Endothelial cell of umbilical vein (primary cell): ENCODE measurements around the gene VWA8. TPM values are rescaled to one million over a fixed set of nuclear protein-coding genes. Genes with fewer than 3 reads are reported as not detected.

Experiments used
- BruUV-seq: library from RNA; stranded (reverse); fragments of 400-500 nt; replicated peaks from 2 replicates; lab custom pipeline; 2021; lab: Mats Ljungman, UMichigan
- CTCF ChIA-PET: fragments of 300-600, 350-600 bp; sonication (Branson Sonifier 250); formaldehyde crosslinking; loops from one replicate; lab custom pipeline; 2021; ENCODE audit warnings: antibody characterized with exemption, inconsistent platforms; lab: Charles Lee
- POLR2A ChIA-PET: fragments of 300-600, 350-600 bp; sonication (Branson Sonifier 250); formaldehyde crosslinking; loops from one replicate; lab custom pipeline; 2021; ENCODE audit warnings: antibody characterized with exemption, inconsistent platforms; lab: Charles Lee
- DNase-seq: peaks from one replicate; pipeline ENCODE4 v3.0.0-alpha.2; 2011; ENCODE audit warnings: low read depth, low spot score
- FAIRE-seq: peaks from 2 replicates; lab custom pipeline; 2011; peaks lifted over from hg19 to GRCh38; lab: Jason Lieb, UNC
- H2AFZ ChIP-seq: 2 replicates; pipeline ENCODE4 v1.6.0; 2012; ENCODE audit warnings: low read depth, low read length, control low read depth, inconsistent platforms
- H3K27ac ChIP-seq: 2 replicates; pipeline ENCODE4 v1.5.1; 2011; ENCODE audit warnings: low read depth, mild to moderate bottlenecking, control low read depth, low read length, moderate library complexity; ENCODE audit not compliant: insufficient read depth
- H3K27me3 ChIP-seq, 2 experiments: 2 replicates each; pipeline versions ENCODE4 v1.6.0 to v1.6.1; 2011; ENCODE audit warnings: low read length in 2 of 2, mixed read lengths in 1 of 2; ENCODE audit not compliant: control insufficient read depth in 2 of 2, insufficient read depth in 2 of 2
- H3K36me3 ChIP-seq, 2 experiments: 2 replicates in 1 of 2; 3 replicates in 1 of 2; pipeline ENCODE4 v1.5.1; 2011; ENCODE audit warnings: low read length in 2 of 2, mild to moderate bottlenecking in 1 of 2, moderate library complexity in 1 of 2; ENCODE audit not compliant: control insufficient read depth in 2 of 2, insufficient read depth in 2 of 2; ENCODE audit errors: extremely low read depth in 1 of 2
- H3K4me1 ChIP-seq: 3 replicates; pipeline ENCODE4 v1.5.1; 2011; ENCODE audit warnings: mild to moderate bottlenecking, low read length; ENCODE audit not compliant: control insufficient read depth, insufficient read depth; ENCODE audit errors: extremely low read depth
- H3K4me2 ChIP-seq: 2 replicates; pipeline ENCODE4 v1.6.1; 2011; ENCODE audit warnings: low read length, control low read depth, mixed read lengths; ENCODE audit not compliant: insufficient read depth
- H3K4me3 ChIP-seq, 3 experiments: fragments of 200-600 bp in 1 of 3; sonication (generic), shearing (Covaris generic) in 1 of 3; replicated peaks in 1 of 3; 2 replicates each; pipeline ENCODE4 v1.5.1; 2011 to 2016; ENCODE audit warnings: control low read depth in 3 of 3, low read length in 3 of 3, mild to moderate bottlenecking in 2 of 3, inconsistent platforms in 1 of 3, low read depth in 1 of 3, moderate library complexity in 1 of 3; ENCODE audit not compliant: insufficient read depth in 1 of 3
- H3K79me2 ChIP-seq: 2 replicates; pipeline ENCODE4 v1.6.0; 2012; ENCODE audit warnings: low read length, inconsistent platforms; ENCODE audit not compliant: control insufficient read depth, insufficient read depth
- H3K9ac ChIP-seq: replicated peaks from 2 replicates; pipeline ENCODE3; 2011; ENCODE audit warnings: low read length, control low read depth; ENCODE audit not compliant: insufficient read depth; ENCODE audit errors: extremely low read depth
- H3K9me1 ChIP-seq: replicated peaks from 3 replicates; pipeline ENCODE4 v1.6.0; 2011; ENCODE audit warnings: mild to moderate bottlenecking, low read length; ENCODE audit not compliant: control insufficient read depth, insufficient read depth; ENCODE audit errors: extremely low read depth
- H3K9me3 ChIP-seq: replicated peaks from 2 replicates; pipeline ENCODE4 v1.5.1; 2012; ENCODE audit warnings: low read length, inconsistent platforms; ENCODE audit not compliant: control insufficient read depth, insufficient read depth
- H4K20me1 ChIP-seq: replicated peaks from 2 replicates; pipeline ENCODE3; 2011; ENCODE audit warnings: mild to moderate bottlenecking, low read length; ENCODE audit not compliant: control insufficient read depth, insufficient read depth; ENCODE audit errors: extremely low read depth
- CTCF ChIP-seq, 2 donors: IDR thresholded peaks; 1 replicate in 1 of 2; 2 replicates in 1 of 2; pipeline ENCODE4 v1.5.1; 2011; ENCODE audit warnings: low read length in 2 of 2, mild to moderate bottlenecking in 2 of 2, moderate library complexity in 2 of 2, control low read depth in 1 of 2, inconsistent platforms in 1 of 2, low read depth in 1 of 2; ENCODE audit not compliant: insufficient read depth in 1 of 2; ENCODE audit errors: extremely low read depth in 1 of 2
- EZH2 ChIP-seq: IDR thresholded peaks from 2 replicates; pipeline ENCODE4 v1.6.1; 2012; ENCODE audit warnings: borderline replicate concordance, low read depth, mild to moderate bottlenecking, moderate library complexity, low read length, inconsistent platforms; ENCODE audit not compliant: severe bottlenecking
- GATA2 ChIP-seq: IDR thresholded peaks from 2 replicates; pipeline ENCODE4 v1.7.0; 2011; ENCODE audit warnings: low read depth, mild to moderate bottlenecking, moderate library complexity, mixed read lengths, low read length; ENCODE audit not compliant: insufficient read length, insufficient read depth
- JUN ChIP-seq: IDR thresholded peaks from 2 replicates; pipeline ENCODE4 v1.6.1; 2011; ENCODE audit warnings: borderline replicate concordance, low read depth; ENCODE audit not compliant: insufficient read length, insufficient read depth
- MAX ChIP-seq: IDR thresholded peaks from 2 replicates; pipeline ENCODE4 v1.6.1; 2011; ENCODE audit not compliant: insufficient read depth, insufficient read length
- MYC ChIP-seq: IDR thresholded peaks from one replicate; pipeline ENCODE4 v1.6.1; 2011; ENCODE audit warnings: mild to moderate bottlenecking, low read depth, low read length
- POLR2A ChIP-seq: IDR thresholded peaks from 2 replicates; pipeline ENCODE4 v1.6.1; 2012; ENCODE audit warnings: low read depth, mild to moderate bottlenecking, control low read depth, low read length
- POLR2AphosphoS5 ChIP-seq: IDR thresholded peaks from 2 replicates; pipeline ENCODE4 v1.6.1; 2012; ENCODE audit warnings: low read depth, mild to moderate bottlenecking, control low read depth, low read length, moderate library complexity; ENCODE audit not compliant: insufficient read depth
- dilution Hi-C: fragments of 300-500 bp; cut with MboI; formaldehyde crosslinking; loops from one replicate; pipeline ENCODE4 v1.15.0; 2019; ENCODE audit warnings: low sequenced_read_pairs; ENCODE audit not compliant: extremely low pct_ligation_motif_present
- intact Hi-C: fragments of 100-400 bp; cut with micrococcal nuclease; formaldehyde crosslinking; loops from one replicate; pipeline ENCODE4 v1.10.0; 2022
- polyA plus RNA-seq, 4 experiments: library from polyadenylated mRNA; depleted of rRNA in 3 of 4; stranded (reverse) in 3 of 4; unstranded in 1 of 4; fragments of >200 nt; gene quantifications; 2 replicates each; pipeline versions ENCODE4 v1.2.1 to v1.2.3, GENCODE V29; 2011 to 2012; ENCODE audit warnings: missing spikeins in 1 of 4
- total RNA-seq: library from RNA; stranded (reverse); gene quantifications from 2 replicates; pipeline ENCODE4 v1.2.3, GENCODE V29; 2021

VWA8 gene
- total and polyA plus RNA-seq, 2 donors (not counting 3 experiments of a cell fraction or from before 2014, with no cell fraction given) = 2.9 to 11.3 TPM

GRCh38 chr13:41751734-41752445 lies 209.0 kb downstream of the VWA8 start:
- Histone ChIP-seq H3K27me3 (no peaks in the 10 kb centered on the region), H3K9me1 (no peaks in the 10 kb centered on the region), H4K20me1 (no peaks in the 10 kb centered on the region), H3K9ac (no peak overlapping the region), H3K79me2 (no peaks in the 10 kb centered on the region), H2AFZ (no peak overlapping the region), H3K9me3 (no peaks in the 10 kb centered on the region), H3K27ac (no peak overlapping the region), H3K4me2 (no peak overlapping the region), H3K4me3 (no peak overlapping the region), H3K4me1 (no peaks in the 10 kb centered on the region), H3K36me3 (no peaks in the 10 kb centered on the region)
- no peak for TF ChIP-seq POLR2A
- no peak for TF ChIP-seq JUN
- TF ChIP-seq EZH2 = no peak
- TF ChIP-seq MAX = no peak
- no peak for TF ChIP-seq POLR2AphosphoS5
- no peak for TF ChIP-seq CTCF (IDR thresholded peaks at IDR 0.05; ENCODE audit: extremely low read depth in 1 of 2, insufficient read depth in 1 of 2, low read depth in 1 of 2, low read length in 2 of 2)
- no peak for TF ChIP-seq MYC
- TF ChIP-seq GATA2 = no peak
- intact Hi-C loops = no loop called here
- BruUV-seq = no TSS peak
- no peak for FAIRE-seq
- POLR2A ChIA-PET = no interaction called here
- CTCF ChIA-PET = interaction anchor here (1.3 kb wide), 1 partner anchor 83 kb away, joined by 3 read pairs; no protein-coding TSS in a partner anchor
- dilution Hi-C loops = no loop called here
- DNase-seq = no peak
